Neural progenitor cell (in vitro differentiated cells): ENCODE results near the gene SMOC2. TPM values are rescaled to one million over a fixed set of nuclear protein-coding genes. Genes with fewer than 3 reads are reported as not detected.

ENCODE experiments used
- DNase-seq: peaks from one replicate; pipeline ENCODE4 v3.0.0-alpha.2; 2016; ENCODE audit warnings: low spot score
- H2AFZ ChIP-seq: fragments of 200-600 bp; sonication (generic); replicated peaks from 2 replicates; pipeline ENCODE4 v1.6.1; 2016; ENCODE audit warnings: antibody characterized with exemption
- H3F3A ChIP-seq: fragments of 200-600 bp; sonication (generic); 2 replicates; pipeline ENCODE4 v1.6.1; 2016; ENCODE audit warnings: antibody characterized with exemption, low read depth
- H3K27ac ChIP-seq: fragments of 200-600 bp; sonication (generic); 2 replicates; pipeline ENCODE4 v1.5.1; 2016; ENCODE audit warnings: mild to moderate bottlenecking
- H3K27me3 ChIP-seq: fragments of 200-600 bp; sonication (generic); 2 replicates; pipeline ENCODE4 v1.6.1; 2016; ENCODE audit warnings: mild to moderate bottlenecking, moderate library complexity
- H3K36me3 ChIP-seq: fragments of 200-600 bp; sonication (generic); 2 replicates; pipeline ENCODE4 v1.5.1; 2016
- H3K4me1 ChIP-seq: fragments of 200-600 bp; sonication (generic); 2 replicates; pipeline ENCODE4 v1.6.1; 2016; ENCODE audit warnings: mixed run types
- H3K4me2 ChIP-seq: fragments of 200-600 bp; sonication (generic); 2 replicates; pipeline ENCODE4 v1.6.1; 2016
- H3K4me3 ChIP-seq: fragments of 200-600 bp; sonication (generic); 2 replicates; pipeline ENCODE4 v1.5.1; 2016
- H3K79me2 ChIP-seq: fragments of 200-600 bp; sonication (generic); 2 replicates; pipeline ENCODE4 v1.6.1; 2016; ENCODE audit warnings: low read depth
- H3K9ac ChIP-seq: fragments of 200-600 bp; sonication (generic); 2 replicates; pipeline ENCODE4 v1.6.1; 2016
- H3K9me3 ChIP-seq: fragments of 200-600 bp; sonication (generic); 2 replicates; pipeline ENCODE4 v1.5.1; 2016; ENCODE audit warnings: low read depth
- H4K20me1 ChIP-seq: fragments of 200-600 bp; sonication (generic); 2 replicates; pipeline ENCODE4 v1.6.1; 2016; ENCODE audit warnings: low read depth
- H3K27ac Mint-ChIP-seq: 3 replicates; pipeline ENCODE4 v1.8.0; 2021; ENCODE audit warnings: mixed read lengths
- H3K27me3 Mint-ChIP-seq: 2 replicates; pipeline ENCODE4 v1.8.0; 2022; ENCODE audit warnings: low read depth, mild to moderate bottlenecking, inconsistent platforms, moderate library complexity, mixed read lengths; ENCODE audit not compliant: insufficient read depth
- H3K36me3 Mint-ChIP-seq: 3 replicates; pipeline ENCODE4 v1.8.0; 2021; ENCODE audit warnings: mixed read lengths
- H3K4me1 Mint-ChIP-seq: 3 replicates; pipeline ENCODE4 v1.8.0; 2021; ENCODE audit warnings: mixed read lengths
- H3K4me3 Mint-ChIP-seq: 3 replicates; pipeline ENCODE4 v1.8.0; 2021; ENCODE audit warnings: mild to moderate bottlenecking, moderate library complexity, mixed read lengths
- H3K9me3 Mint-ChIP-seq: 3 replicates; pipeline ENCODE4 v1.8.0; 2020; ENCODE audit warnings: mixed read lengths
- EZH2 ChIP-seq: fragments of 200-600 bp; sonication (generic); IDR thresholded peaks from 2 replicates; pipeline ENCODE4 v1.6.1; 2017; ENCODE audit warnings: antibody characterized with exemption, mild to moderate bottlenecking, moderate library complexity
- EZH2phosphoT487 ChIP-seq: fragments of 200-600 bp; sonication (generic); IDR thresholded peaks from 2 replicates; pipeline ENCODE4 v1.6.1; 2017; ENCODE audit warnings: antibody characterized with exemption
- total RNA-seq: library from RNA; depleted of rRNA; stranded (reverse); fragments of >200 nt; gene quantifications from 2 replicates; pipeline ENCODE4 v1.2.3, GENCODE V29; 2015; ENCODE audit warnings: low replicate concordance
- TF ChIP-seq, protein P1 (sequence below): fragments of 200-600 bp; sonication (generic); IDR thresholded peaks from 2 replicates; pipeline ENCODE4 v1.5.1; 2017; ENCODE audit warnings: antibody characterized with exemption, mild to moderate bottlenecking

SMOC2 gene
- total RNA-seq, 1 donor from 2014 or later = 0.75 TPM

DNA sequence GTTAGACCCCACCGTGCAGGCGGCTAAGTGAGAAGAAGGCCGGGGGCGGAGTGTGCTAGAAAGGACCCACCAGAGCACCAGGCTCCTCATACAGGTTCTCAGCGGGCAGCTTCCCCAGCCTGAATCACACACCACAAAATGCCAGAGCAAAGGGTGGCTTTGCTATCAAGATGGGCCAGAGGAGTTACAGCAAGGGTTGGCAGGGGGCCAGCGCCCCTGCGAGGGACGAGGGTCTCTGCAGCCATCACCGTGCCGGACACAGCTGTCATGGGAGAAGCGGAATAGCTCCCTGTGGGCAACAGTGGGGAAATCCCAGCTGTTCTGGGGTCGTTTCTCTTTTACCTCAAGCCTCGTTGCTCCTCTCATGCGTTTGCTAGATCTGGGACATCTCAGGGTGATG, 206.3 kb downstream of the SMOC2 start:
- H3K36me3 Mint-ChIP-seq = no peaks in the 10 kb centered on the region
- no peaks in the 10 kb centered on the region for H3F3A ChIP-seq
- no peaks in the 10 kb centered on the region for H3K36me3 ChIP-seq
- H3K27ac ChIP-seq = no peak overlapping the region
- no peak overlapping the region for H3K4me3 ChIP-seq
- H3K9me3 Mint-ChIP-seq = no peaks in the 10 kb centered on the region
- H3K4me3 Mint-ChIP-seq = no peak overlapping the region
- H3K4me1 Mint-ChIP-seq = peaks cover 23% of the 10 kb centered on the region
- H3K79me2 ChIP-seq = no peaks in the 10 kb centered on the region
- no peaks in the 10 kb centered on the region for H3K27me3 ChIP-seq
- H3K9ac ChIP-seq = no peak overlapping the region
- H3K4me2 ChIP-seq = no peak overlapping the region
- no peaks in the 10 kb centered on the region for H3K9me3 ChIP-seq
- no peak overlapping the region for H2AFZ ChIP-seq
- no peak overlapping the region for H3K27ac Mint-ChIP-seq
- no peaks in the 10 kb centered on the region for H3K4me1 ChIP-seq
- H4K20me1 ChIP-seq = no peaks in the 10 kb centered on the region
- H3K27me3 Mint-ChIP-seq = peaks cover 2% of the 10 kb centered on the region
- DNase-seq = no peak
- TF ChIP-seq EZH2phosphoT487 (no peak), EZH2 (no peak)
- TF ChIP-seq, protein P1, sequence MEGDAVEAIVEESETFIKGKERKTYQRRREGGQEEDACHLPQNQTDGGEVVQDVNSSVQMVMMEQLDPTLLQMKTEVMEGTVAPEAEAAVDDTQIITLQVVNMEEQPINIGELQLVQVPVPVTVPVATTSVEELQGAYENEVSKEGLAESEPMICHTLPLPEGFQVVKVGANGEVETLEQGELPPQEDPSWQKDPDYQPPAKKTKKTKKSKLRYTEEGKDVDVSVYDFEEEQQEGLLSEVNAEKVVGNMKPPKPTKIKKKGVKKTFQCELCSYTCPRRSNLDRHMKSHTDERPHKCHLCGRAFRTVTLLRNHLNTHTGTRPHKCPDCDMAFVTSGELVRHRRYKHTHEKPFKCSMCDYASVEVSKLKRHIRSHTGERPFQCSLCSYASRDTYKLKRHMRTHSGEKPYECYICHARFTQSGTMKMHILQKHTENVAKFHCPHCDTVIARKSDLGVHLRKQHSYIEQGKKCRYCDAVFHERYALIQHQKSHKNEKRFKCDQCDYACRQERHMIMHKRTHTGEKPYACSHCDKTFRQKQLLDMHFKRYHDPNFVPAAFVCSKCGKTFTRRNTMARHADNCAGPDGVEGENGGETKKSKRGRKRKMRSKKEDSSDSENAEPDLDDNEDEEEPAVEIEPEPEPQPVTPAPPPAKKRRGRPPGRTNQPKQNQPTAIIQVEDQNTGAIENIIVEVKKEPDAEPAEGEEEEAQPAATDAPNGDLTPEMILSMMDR = no peak

DNA sequence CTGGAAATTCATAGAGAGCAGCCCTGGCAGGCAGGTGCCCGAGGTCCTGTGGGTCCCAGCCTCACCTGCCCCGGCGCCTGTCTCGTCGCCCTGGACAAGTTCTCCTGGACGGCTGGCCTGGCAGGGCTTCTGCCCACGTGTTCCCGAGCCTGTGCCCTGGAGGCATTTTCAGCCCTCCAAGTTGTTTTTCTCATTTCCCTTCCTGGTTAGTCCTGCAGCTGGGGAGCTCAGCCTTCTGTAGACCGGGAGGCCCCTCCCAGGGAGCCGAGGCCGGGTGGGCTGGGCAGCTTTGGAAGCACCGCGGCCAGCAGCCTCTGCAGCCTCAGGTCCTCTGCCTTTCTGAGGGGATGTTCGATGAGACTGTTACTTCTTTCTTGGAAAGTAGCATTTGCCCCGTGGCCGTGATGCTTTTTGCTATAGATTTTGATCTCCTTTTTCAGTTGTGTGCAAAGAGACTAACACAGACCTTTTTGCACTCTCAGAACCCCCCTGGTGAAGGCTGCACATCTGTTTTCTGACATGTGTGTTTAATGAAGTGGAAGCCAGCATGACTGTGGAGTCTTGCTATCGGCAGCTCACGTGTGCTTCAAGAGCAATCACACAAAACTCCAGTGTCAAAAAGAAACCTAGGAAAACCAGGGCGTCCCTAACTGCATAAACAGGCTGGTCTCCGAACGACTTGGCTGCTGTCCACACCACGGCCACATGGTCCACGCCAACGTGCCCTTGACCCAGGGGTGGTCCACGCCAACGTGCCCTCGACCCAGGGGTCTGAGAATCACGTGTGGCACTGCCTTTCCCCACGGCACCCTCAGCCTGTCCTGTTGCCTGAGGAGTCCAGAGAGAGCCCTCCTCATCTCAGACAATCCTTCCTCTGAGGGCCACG, 207.5 kb downstream of the SMOC2 start:
- H3K4me3 ChIP-seq = no peak overlapping the region
- no peak overlapping the region for H2AFZ ChIP-seq
- H3K27ac Mint-ChIP-seq = no peak overlapping the region

DNA sequence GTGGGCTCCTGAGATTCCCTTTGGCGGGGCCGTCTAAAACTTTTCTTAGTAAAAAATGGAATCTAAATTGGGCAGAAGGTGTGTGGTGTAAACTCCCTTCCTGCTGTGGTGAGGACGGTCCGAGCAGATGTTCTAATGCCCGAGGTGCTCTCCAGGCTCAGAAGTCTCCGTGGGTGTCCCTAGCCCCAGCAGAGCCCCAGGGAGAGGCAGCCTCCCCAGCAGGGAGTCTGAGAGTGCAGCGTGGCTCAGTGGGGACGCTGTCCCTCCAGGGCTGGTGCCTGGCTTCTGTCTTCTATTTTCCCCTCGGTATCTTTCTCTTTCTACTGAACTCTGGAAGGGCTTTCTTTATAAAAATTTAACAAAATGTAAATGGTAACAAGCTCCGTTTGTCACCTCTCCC, 208.2 kb downstream of the SMOC2 start:
- peaks cover 23% of the 10 kb centered on the region for H3K4me1 Mint-ChIP-seq
- Histone ChIP-seq H3K79me2 (no peaks in the 10 kb centered on the region), H3K9ac (no peak overlapping the region), H3K4me3 (no peak overlapping the region), H4K20me1 (no peaks in the 10 kb centered on the region), H3K4me2 (no peak overlapping the region), H3K4me1 (no peaks in the 10 kb centered on the region), H3K27ac (no peak overlapping the region), H2AFZ (no peak overlapping the region), H3F3A (no peaks in the 10 kb centered on the region), H3K9me3 (no peaks in the 10 kb centered on the region), H3K36me3 (no peaks in the 10 kb centered on the region), H3K27me3 (no peaks in the 10 kb centered on the region)
- H3K27ac Mint-ChIP-seq = no peak overlapping the region
- TF ChIP-seq EZH2phosphoT487 (no peak), EZH2 (no peak)
- TF ChIP-seq, protein P1 = no peak
- H3K36me3 Mint-ChIP-seq = no peaks in the 10 kb centered on the region
- no peak overlapping the region for H3K4me3 Mint-ChIP-seq
- no peaks in the 10 kb centered on the region for H3K9me3 Mint-ChIP-seq
- no peaks in the 10 kb centered on the region for H3K27me3 Mint-ChIP-seq
- no peak for DNase-seq

More for the DNA sequence above, 207.5 kb downstream of the SMOC2 start:
- H3K79me2 ChIP-seq = no peaks in the 10 kb centered on the region
- H3K9me3 ChIP-seq = no peaks in the 10 kb centered on the region
- no peaks in the 10 kb centered on the region for H3K36me3 Mint-ChIP-seq
- no peaks in the 10 kb centered on the region for H3K27me3 ChIP-seq
- no peaks in the 10 kb centered on the region for H4K20me1 ChIP-seq
- H3K27ac ChIP-seq = no peak overlapping the region
- TF ChIP-seq EZH2phosphoT487 (no peak), EZH2 (no peak)
- TF ChIP-seq, protein P1 = no peak
- H3K4me1 Mint-ChIP-seq = peaks cover 23% of the 10 kb centered on the region
- no peaks in the 10 kb centered on the region for H3F3A ChIP-seq
- no peaks in the 10 kb centered on the region for H3K27me3 Mint-ChIP-seq
- no peaks in the 10 kb centered on the region for H3K4me1 ChIP-seq
- H3K4me2 ChIP-seq = no peak overlapping the region
- DNase-seq = no peak
- H3K4me3 Mint-ChIP-seq = no peak overlapping the region
- no peaks in the 10 kb centered on the region for H3K36me3 ChIP-seq
- H3K9ac ChIP-seq = no peak overlapping the region
- H3K9me3 Mint-ChIP-seq = no peaks in the 10 kb centered on the region
